SK-N-SH (cell line): ENCODE measurements around the gene SLC39A7.

ENCODE experiments used
- EZH2phosphoT487 ChIP-seq: fragments of 200-600 bp; sonication (generic); IDR thresholded peaks from 2 replicates; pipeline ENCODE4 v1.6.1; 2017; ENCODE audit warnings: low read depth, mixed run types, mild to moderate bottlenecking, antibody characterized with exemption, moderate library complexity, borderline replicate concordance
- JUND ChIP-seq: IDR thresholded peaks from 2 replicates; pipeline ENCODE4 v1.4.0; 2012
- POLR2AphosphoS5 ChIP-seq: IDR thresholded peaks from 2 replicates; pipeline ENCODE4 v1.6.1; 2012; ENCODE audit warnings: low read depth, low read length
- SMC3 ChIP-seq: IDR thresholded peaks from 2 replicates; pipeline ENCODE4 v1.6.1; 2012; ENCODE audit warnings: low read depth, low read length, improper control_type of control experiment
- TEAD4 ChIP-seq: IDR thresholded peaks from 2 replicates; pipeline ENCODE4 v1.4.0; 2012; ENCODE audit warnings: mild to moderate bottlenecking, borderline replicate concordance; ENCODE audit not compliant: insufficient read depth
- TF ChIP-seq, protein P1 (sequence below): fragments of 200-600 bp; sonication (generic); IDR thresholded peaks from 2 replicates; pipeline ENCODE4 v1.6.1; 2017; ENCODE audit warnings: antibody characterized with exemption, mild to moderate bottlenecking, moderate library complexity
- TF ChIP-seq, protein P2 (sequence below): IDR thresholded peaks from 2 replicates; pipeline ENCODE4 v1.6.1; 2012; ENCODE audit warnings: mild to moderate bottlenecking, low read depth, low read length, moderate library complexity
- TF ChIP-seq, protein P3 (sequence below): IDR thresholded peaks from 2 replicates; pipeline ENCODE4; 2012
- TF ChIP-seq, protein P4 (sequence below): fragments of 150-350 bp; IDR thresholded peaks from 2 replicates; pipeline ENCODE4 v1.6.1; 2017; ENCODE audit warnings: antibody characterized with exemption, low read length, low read depth, borderline replicate concordance
- TF ChIP-seq, protein P5 (sequence below): fragments of 150-350 bp; IDR thresholded peaks from 2 replicates; pipeline ENCODE4 v1.6.1; 2016; ENCODE audit warnings: mild to moderate bottlenecking, low read depth, low read length
- TF ChIP-seq, protein P6 (sequence below): IDR thresholded peaks from 2 replicates; pipeline ENCODE4 v1.4.0; 2012; ENCODE audit warnings: low read depth, borderline replicate concordance

DNA sequence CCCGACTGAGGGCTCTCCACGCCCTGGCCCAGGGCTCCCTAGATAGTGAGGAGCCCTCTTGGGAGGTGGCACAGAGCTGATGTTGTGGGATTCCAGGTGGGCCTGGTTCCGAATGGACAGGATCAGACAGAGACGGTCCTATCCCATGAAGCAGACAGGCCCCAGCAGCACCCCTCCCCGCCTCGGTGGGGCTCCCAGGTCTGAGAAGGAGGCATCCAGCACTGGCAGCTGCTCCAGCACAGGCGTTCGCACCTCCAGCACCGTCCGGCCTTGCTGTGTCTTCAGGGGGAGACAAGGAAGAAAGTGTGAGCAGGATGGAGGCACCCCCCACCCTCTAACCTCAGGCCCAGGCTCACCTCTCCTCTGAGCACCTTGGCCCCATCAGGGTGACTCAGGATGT is 37.1 kb upstream of the SLC39A7 start:
- TF ChIP-seq, protein P1, sequence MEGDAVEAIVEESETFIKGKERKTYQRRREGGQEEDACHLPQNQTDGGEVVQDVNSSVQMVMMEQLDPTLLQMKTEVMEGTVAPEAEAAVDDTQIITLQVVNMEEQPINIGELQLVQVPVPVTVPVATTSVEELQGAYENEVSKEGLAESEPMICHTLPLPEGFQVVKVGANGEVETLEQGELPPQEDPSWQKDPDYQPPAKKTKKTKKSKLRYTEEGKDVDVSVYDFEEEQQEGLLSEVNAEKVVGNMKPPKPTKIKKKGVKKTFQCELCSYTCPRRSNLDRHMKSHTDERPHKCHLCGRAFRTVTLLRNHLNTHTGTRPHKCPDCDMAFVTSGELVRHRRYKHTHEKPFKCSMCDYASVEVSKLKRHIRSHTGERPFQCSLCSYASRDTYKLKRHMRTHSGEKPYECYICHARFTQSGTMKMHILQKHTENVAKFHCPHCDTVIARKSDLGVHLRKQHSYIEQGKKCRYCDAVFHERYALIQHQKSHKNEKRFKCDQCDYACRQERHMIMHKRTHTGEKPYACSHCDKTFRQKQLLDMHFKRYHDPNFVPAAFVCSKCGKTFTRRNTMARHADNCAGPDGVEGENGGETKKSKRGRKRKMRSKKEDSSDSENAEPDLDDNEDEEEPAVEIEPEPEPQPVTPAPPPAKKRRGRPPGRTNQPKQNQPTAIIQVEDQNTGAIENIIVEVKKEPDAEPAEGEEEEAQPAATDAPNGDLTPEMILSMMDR: no peak
- TF ChIP-seq SMC3 (no peak), EZH2phosphoT487 (no peak), POLR2AphosphoS5 (no peak), TEAD4 (no peak), JUND (no peak)
- TF ChIP-seq, protein P2, sequence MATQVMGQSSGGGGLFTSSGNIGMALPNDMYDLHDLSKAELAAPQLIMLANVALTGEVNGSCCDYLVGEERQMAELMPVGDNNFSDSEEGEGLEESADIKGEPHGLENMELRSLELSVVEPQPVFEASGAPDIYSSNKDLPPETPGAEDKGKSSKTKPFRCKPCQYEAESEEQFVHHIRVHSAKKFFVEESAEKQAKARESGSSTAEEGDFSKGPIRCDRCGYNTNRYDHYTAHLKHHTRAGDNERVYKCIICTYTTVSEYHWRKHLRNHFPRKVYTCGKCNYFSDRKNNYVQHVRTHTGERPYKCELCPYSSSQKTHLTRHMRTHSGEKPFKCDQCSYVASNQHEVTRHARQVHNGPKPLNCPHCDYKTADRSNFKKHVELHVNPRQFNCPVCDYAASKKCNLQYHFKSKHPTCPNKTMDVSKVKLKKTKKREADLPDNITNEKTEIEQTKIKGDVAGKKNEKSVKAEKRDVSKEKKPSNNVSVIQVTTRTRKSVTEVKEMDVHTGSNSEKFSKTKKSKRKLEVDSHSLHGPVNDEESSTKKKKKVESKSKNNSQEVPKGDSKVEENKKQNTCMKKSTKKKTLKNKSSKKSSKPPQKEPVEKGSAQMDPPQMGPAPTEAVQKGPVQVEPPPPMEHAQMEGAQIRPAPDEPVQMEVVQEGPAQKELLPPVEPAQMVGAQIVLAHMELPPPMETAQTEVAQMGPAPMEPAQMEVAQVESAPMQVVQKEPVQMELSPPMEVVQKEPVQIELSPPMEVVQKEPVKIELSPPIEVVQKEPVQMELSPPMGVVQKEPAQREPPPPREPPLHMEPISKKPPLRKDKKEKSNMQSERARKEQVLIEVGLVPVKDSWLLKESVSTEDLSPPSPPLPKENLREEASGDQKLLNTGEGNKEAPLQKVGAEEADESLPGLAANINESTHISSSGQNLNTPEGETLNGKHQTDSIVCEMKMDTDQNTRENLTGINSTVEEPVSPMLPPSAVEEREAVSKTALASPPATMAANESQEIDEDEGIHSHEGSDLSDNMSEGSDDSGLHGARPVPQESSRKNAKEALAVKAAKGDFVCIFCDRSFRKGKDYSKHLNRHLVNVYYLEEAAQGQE: no peak
- TF ChIP-seq, protein P3, sequence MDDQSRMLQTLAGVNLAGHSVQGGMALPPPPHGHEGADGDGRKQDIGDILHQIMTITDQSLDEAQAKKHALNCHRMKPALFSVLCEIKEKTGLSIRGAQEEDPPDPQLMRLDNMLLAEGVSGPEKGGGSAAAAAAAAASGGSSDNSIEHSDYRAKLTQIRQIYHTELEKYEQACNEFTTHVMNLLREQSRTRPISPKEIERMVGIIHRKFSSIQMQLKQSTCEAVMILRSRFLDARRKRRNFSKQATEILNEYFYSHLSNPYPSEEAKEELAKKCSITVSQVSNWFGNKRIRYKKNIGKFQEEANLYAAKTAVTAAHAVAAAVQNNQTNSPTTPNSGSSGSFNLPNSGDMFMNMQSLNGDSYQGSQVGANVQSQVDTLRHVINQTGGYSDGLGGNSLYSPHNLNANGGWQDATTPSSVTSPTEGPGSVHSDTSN: no peak
- TF ChIP-seq, protein P4, sequence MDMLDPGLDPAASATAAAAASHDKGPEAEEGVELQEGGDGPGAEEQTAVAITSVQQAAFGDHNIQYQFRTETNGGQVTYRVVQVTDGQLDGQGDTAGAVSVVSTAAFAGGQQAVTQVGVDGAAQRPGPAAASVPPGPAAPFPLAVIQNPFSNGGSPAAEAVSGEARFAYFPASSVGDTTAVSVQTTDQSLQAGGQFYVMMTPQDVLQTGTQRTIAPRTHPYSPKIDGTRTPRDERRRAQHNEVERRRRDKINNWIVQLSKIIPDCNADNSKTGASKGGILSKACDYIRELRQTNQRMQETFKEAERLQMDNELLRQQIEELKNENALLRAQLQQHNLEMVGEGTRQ: no peak
- TF ChIP-seq, protein P5, sequence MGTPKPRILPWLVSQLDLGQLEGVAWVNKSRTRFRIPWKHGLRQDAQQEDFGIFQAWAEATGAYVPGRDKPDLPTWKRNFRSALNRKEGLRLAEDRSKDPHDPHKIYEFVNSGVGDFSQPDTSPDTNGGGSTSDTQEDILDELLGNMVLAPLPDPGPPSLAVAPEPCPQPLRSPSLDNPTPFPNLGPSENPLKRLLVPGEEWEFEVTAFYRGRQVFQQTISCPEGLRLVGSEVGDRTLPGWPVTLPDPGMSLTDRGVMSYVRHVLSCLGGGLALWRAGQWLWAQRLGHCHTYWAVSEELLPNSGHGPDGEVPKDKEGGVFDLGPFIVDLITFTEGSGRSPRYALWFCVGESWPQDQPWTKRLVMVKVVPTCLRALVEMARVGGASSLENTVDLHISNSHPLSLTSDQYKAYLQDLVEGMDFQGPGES: no peak
- TF ChIP-seq, protein P6, sequence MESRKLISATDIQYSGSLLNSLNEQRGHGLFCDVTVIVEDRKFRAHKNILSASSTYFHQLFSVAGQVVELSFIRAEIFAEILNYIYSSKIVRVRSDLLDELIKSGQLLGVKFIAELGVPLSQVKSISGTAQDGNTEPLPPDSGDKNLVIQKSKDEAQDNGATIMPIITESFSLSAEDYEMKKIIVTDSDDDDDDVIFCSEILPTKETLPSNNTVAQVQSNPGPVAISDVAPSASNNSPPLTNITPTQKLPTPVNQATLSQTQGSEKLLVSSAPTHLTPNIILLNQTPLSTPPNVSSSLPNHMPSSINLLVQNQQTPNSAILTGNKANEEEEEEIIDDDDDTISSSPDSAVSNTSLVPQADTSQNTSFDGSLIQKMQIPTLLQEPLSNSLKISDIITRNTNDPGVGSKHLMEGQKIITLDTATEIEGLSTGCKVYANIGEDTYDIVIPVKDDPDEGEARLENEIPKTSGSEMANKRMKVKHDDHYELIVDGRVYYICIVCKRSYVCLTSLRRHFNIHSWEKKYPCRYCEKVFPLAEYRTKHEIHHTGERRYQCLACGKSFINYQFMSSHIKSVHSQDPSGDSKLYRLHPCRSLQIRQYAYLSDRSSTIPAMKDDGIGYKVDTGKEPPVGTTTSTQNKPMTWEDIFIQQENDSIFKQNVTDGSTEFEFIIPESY: no peak
